Measurements from ENCODE around the gene PLXNA4.

GRCh38 chr7:132551886-132552285, 24.4 kb downstream of the PLXNA4 start:
- TF ChIP-seq POLR2A (IDR thresholded peaks at IDR 0.05; ENCODE audit: low read length) (no peak), GATA1 (IDR thresholded peaks at IDR 0.05; ENCODE audit: low read depth, low read length) (no peak)

Measured in erythroblast (primary cell).